ENCODE measurements around the gene PCDH9. TPM values are rescaled to one million over a fixed set of nuclear protein-coding genes. Genes with fewer than 3 reads are reported as not detected.

The PCDH9 gene
- total RNA-seq, 6 donors from 2014 or later: 3.1 to 19.4 (median 7.8) TPM

DNA sequence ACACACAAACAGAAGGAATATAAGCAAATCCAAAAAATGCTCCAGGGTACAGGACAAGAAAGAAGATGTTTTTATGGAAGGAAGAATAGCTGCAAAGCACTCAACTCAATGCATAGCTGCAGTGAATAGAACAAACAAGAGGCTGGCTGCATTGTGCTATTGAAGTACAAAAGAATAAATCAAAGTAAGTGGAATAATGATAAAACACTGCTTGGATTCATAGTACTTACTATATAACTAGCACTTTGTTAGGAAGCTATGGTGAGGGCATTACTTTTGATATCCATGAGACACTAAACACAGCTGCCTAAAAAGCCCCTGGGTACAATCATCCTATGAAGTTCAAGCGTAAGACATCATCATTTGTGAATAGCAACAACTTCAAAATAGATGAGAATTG, 350.1 kb downstream of the PCDH9 start:
- no peak for TF ChIP-seq POLR2A (IDR thresholded peaks at IDR 0.05)
- TF ChIP-seq, protein P1, sequence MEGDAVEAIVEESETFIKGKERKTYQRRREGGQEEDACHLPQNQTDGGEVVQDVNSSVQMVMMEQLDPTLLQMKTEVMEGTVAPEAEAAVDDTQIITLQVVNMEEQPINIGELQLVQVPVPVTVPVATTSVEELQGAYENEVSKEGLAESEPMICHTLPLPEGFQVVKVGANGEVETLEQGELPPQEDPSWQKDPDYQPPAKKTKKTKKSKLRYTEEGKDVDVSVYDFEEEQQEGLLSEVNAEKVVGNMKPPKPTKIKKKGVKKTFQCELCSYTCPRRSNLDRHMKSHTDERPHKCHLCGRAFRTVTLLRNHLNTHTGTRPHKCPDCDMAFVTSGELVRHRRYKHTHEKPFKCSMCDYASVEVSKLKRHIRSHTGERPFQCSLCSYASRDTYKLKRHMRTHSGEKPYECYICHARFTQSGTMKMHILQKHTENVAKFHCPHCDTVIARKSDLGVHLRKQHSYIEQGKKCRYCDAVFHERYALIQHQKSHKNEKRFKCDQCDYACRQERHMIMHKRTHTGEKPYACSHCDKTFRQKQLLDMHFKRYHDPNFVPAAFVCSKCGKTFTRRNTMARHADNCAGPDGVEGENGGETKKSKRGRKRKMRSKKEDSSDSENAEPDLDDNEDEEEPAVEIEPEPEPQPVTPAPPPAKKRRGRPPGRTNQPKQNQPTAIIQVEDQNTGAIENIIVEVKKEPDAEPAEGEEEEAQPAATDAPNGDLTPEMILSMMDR (IDR thresholded peaks at IDR 0.05): no peak
- no peak for TF ChIP-seq POLR2AphosphoS5 (IDR thresholded peaks at IDR 0.05)
- TF ChIP-seq EP300 (IDR thresholded peaks at IDR 0.05): no peak
- H3K4me3 ChIP-seq: no peak overlapping the region
- H3K4me1 ChIP-seq: no peaks in the 10 kb centered on the region
- ATAC-seq (ENCODE audit: low FRiP score in 2 of 2) (no peak), DNase-seq (no peak)
- no peak overlapping the region for H3K27ac ChIP-seq
- H3K36me3 ChIP-seq: no peaks in the 10 kb centered on the region
- 93 to 95% methylated on average over 1 of the region's 1 CpG for WGBS, 2 donors
- H3K27me3 ChIP-seq: no peaks in the 10 kb centered on the region
- no peaks in the 10 kb centered on the region for H3K9me3 ChIP-seq

DNA sequence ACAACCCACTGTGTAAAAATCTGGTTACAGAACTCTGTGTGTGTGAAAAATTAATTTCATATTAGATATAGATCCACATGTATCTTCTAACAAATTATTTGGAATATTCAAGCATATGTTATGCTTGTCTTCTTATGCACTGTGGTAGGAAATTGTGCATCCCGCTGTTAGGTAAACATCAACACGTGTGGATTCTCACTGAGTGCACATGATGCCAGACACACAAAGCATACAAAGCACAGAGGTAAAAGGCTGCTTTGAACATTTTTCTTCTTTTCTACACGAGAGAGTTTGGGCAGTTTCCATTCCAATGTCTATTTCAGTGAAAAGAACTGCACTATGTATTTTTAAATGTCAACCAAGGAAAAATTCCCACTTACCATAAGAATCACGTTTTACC, 354.9 kb downstream of the PCDH9 start:
- H3K4me3 ChIP-seq: no peak overlapping the region
- no peaks in the 10 kb centered on the region for H3K4me1 ChIP-seq
- DNase-seq (no peak), ATAC-seq (ENCODE audit: low FRiP score in 2 of 2) (no peak)
- no peaks in the 10 kb centered on the region for H3K36me3 ChIP-seq
- TF ChIP-seq, protein P1 (IDR thresholded peaks at IDR 0.05): no peak
- TF ChIP-seq POLR2A (IDR thresholded peaks at IDR 0.05): no peak
- TF ChIP-seq POLR2AphosphoS5 (IDR thresholded peaks at IDR 0.05): no peak
- 56 to 65% methylated on average over 4 of the region's 4 CpGs for WGBS, 2 donors
- no peaks in the 10 kb centered on the region for H3K27me3 ChIP-seq
- H3K27ac ChIP-seq: no peak overlapping the region
- no peaks in the 10 kb centered on the region for H3K9me3 ChIP-seq

DNA sequence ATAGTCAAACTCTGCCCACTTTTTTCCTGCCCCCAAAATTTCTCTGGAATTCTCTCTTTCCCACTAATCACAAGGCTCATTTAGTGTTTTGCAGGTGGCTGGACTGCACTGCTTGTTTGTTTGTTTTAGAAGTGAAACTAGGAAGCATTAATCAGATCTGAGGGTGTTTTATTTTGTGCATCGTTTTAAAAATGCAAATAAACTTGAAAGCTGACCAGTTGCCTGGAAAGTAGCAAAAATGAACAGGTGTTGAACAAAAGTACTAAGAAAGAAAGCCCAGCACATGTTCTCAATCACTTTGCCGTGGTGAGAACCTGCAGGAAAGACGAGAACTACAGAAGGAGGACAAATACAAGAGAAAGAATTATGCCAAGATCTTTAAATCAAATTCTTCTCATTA, 365.5 kb downstream of the PCDH9 start:
- no peak for TF ChIP-seq EP300 (IDR thresholded peaks at IDR 0.05)
- no peaks in the 10 kb centered on the region for H3K9me3 ChIP-seq
- no peaks in the 10 kb centered on the region for H3K27me3 ChIP-seq
- no peaks in the 10 kb centered on the region for H3K36me3 ChIP-seq
- no peak for DNase-seq
- H3K4me1 ChIP-seq: peaks cover 0 to 10% (median 4%) of the 10 kb centered on the region in 4 donors
- H3K27ac ChIP-seq: no peak overlapping the region
- no peak overlapping the region for H3K4me3 ChIP-seq
- WGBS, 2 donors: 64 to 73% methylated on average over 3 of the region's 3 CpGs
- no peak for ATAC-seq (ENCODE audit: low FRiP score in 2 of 2)

DNA sequence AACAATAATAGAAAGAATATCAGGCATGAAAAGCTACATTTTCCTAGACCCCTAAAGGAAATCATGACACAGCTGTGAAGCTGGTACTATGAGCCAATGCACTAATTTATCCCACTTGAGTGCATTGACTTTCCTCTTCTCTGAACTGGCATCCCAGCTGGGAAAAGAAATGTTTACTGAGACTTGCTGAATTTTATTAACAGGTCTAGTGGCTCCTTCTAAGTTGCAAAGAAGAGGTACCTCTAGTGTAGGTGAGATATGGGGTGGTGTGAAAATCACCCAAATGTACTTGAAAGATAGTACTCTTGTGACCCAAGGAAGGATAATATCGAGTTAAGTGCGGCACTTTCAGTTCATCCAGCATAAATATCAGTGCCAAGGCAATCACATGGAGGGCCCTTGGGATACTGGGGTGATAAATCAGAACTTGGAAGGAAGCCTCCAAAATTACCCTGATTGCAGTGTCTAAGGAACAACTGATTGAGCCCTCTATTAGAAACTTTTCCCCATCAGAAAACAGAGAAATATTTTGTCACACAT, 369.2 kb downstream of the PCDH9 start:
- Histone ChIP-seq H3K27ac (no peak overlapping the region), H3K27me3 (no peaks in the 10 kb centered on the region), H3K9me3 (no peaks in the 10 kb centered on the region), H3K4me1 (peaks cover 0 to 10% (median 4%) of the 10 kb centered on the region in 4 donors), H3K36me3 (no peaks in the 10 kb centered on the region), H3K4me3 (no peak overlapping the region)
- DNase-seq (no peak), ATAC-seq (ENCODE audit: low FRiP score in 2 of 2) (no peak)
- 53 to 79% methylated on average over 2 of the region's 2 CpGs for WGBS, 2 donors
- TF ChIP-seq EP300 (IDR thresholded peaks at IDR 0.05) (no peak), POLR2AphosphoS5 (IDR thresholded peaks at IDR 0.05) (no peak), POLR2A (IDR thresholded peaks at IDR 0.05) (no peak)
- TF ChIP-seq, protein P1 (IDR thresholded peaks at IDR 0.05): no peak

DNA sequence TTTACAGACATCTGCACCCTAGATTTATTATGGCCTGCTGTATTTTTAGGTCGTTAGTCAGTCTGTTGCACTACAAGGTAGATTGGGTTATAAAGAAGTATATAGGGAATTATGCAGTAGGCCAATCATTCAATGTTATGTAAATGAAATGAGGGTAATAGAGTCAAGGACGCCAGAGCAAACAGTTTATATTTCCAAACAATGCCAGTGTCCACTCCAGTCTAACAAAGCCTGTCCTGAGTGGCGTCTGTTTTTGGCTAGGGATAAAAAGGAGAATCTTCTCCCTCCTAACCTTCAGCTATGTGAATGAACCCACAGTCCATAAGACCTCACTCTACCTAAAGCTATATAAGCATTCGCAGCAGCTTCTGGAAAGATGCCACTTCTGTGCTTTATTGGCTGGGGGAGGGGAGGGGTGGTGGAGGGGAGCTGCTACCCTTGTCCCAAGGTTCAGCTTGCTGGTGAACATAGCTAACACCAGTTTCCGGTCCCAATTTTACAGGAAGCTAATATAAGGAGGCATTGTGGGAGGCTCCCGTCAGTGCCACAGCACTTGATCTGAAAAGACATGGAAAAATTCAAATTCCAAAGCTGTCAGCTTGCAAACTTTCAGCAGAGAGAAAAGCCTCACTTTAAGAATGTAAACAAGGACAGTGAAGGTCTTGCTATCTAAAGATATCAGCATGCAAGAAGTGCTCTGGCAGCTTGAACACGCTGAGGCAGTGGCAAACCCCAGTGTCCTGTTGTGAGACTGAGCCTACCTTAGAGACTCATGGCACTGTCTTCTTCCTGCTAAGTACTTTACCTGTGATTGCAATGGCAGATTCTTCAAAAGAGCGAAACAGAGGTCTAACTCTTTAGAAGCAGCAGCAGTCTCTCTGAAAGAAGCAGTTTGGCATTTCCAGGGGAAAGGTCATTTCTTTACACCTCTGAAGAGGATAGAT, 369.9 kb downstream of the PCDH9 start:
- H3K36me3 ChIP-seq: no peaks in the 10 kb centered on the region
- DNase-seq: no peak
- no peaks in the 10 kb centered on the region for H3K9me3 ChIP-seq
- H3K27ac ChIP-seq: no peak overlapping the region
- 71 to 73% methylated on average over 7 to 8 of the region's 8 CpGs for WGBS, 2 donors
- H3K27me3 ChIP-seq: no peaks in the 10 kb centered on the region
- H3K4me3 ChIP-seq: no peak overlapping the region
- peaks cover 0 to 10% (median 4%) of the 10 kb centered on the region in 4 donors for H3K4me1 ChIP-seq
- no peak for ATAC-seq (ENCODE audit: low FRiP score in 2 of 2)
- TF ChIP-seq, protein P1 (IDR thresholded peaks at IDR 0.05): no peak
- TF ChIP-seq EP300 (IDR thresholded peaks at IDR 0.05) (no peak), POLR2AphosphoS5 (IDR thresholded peaks at IDR 0.05) (no peak), POLR2A (IDR thresholded peaks at IDR 0.05) (no peak)

All from upper lobe of left lung (tissue), 6 donors.